ENCODE data around the gene ITSN2. TPM values are rescaled to one million over a fixed set of nuclear protein-coding genes. Genes with fewer than 3 reads are reported as not detected.
"Not testable (repeated sequence)": the region's sequence is repeated elsewhere in the genome, so short reads cannot be mapped to it uniquely, and the experiment has no call there.

Gene ITSN2
- total and polyA plus RNA-seq, 9 donors, result 15.6 to 23.7 (median 17.1) TPM

- H3K27me3 ChIP-seq (ENCODE audit: control insufficient read depth, insufficient read depth, low read length); H3K9me3 ChIP-seq (replicated peaks; ENCODE audit: control insufficient read depth, low read depth, low read length); DNase-seq; H3K4me1 ChIP-seq (ENCODE audit: control insufficient read depth, insufficient read depth, low read length); H3K4me3 ChIP-seq (ENCODE audit: low read length); H3K36me3 ChIP-seq (ENCODE audit: control insufficient read depth, insufficient read depth, low read length); H3K27ac ChIP-seq (ENCODE audit: low read length): not testable (repeated sequence)
- WGBS (ENCODE audit: insufficient coverage), result 100% methylated on average over 2 of the region's 9 CpGs
Measured at GRCh38 chr2:24339098-24339497, 21.2 kb downstream of the ITSN2 start.

- H3K4me1 ChIP-seq (ENCODE audit: control insufficient read depth, insufficient read depth, low read length), result no peaks in the 10 kb centered on the region
- no peaks in the 10 kb centered on the region for H3K9me3 ChIP-seq (replicated peaks; ENCODE audit: control insufficient read depth, low read depth, low read length)
Measured at GRCh38 chr2:24337890-24338289, 22.4 kb downstream of the ITSN2 start.

GRCh38 chr2:24336811-24337210, 23.5 kb downstream of the ITSN2 start:
- no peak for DNase-seq
- no CpG with 5 or more reads among the region's 4 CpGs for WGBS (ENCODE audit: insufficient coverage)
- Histone ChIP-seq H3K36me3 (ENCODE audit: control insufficient read depth, insufficient read depth, low read length) (no peaks in the 10 kb centered on the region), H3K4me3 (ENCODE audit: low read length) (no peak overlapping the region), H3K27me3 (ENCODE audit: control insufficient read depth, insufficient read depth, low read length) (no peaks in the 10 kb centered on the region), H3K9me3 (replicated peaks; ENCODE audit: control insufficient read depth, low read depth, low read length) (no peaks in the 10 kb centered on the region), H3K4me1 (ENCODE audit: control insufficient read depth, insufficient read depth, low read length) (no peaks in the 10 kb centered on the region), H3K27ac (ENCODE audit: low read length) (no peak overlapping the region)

More at GRCh38 chr2:24337890-24338289, 22.4 kb downstream of the ITSN2 start:
- DNase-seq, result no peak
- no peaks in the 10 kb centered on the region for H3K36me3 ChIP-seq (ENCODE audit: control insufficient read depth, insufficient read depth, low read length)
- WGBS (ENCODE audit: insufficient coverage), result 78% methylated on average over 1 of the region's 1 CpG
- H3K27ac ChIP-seq (ENCODE audit: low read length), result no peak overlapping the region
- H3K4me3 ChIP-seq (ENCODE audit: low read length), result no peak overlapping the region
- H3K27me3 ChIP-seq (ENCODE audit: control insufficient read depth, insufficient read depth, low read length), result no peaks in the 10 kb centered on the region

GRCh38 chr2:24334245-24334633, 26.1 kb downstream of the ITSN2 start:
- WGBS (ENCODE audit: insufficient coverage), result 100% methylated on average over 1 of the region's 9 CpGs
- H3K27ac ChIP-seq (ENCODE audit: low read length), result no peak overlapping the region
- no peaks in the 10 kb centered on the region for H3K4me1 ChIP-seq (ENCODE audit: control insufficient read depth, insufficient read depth, low read length)

GRCh38 chr2:24332791-24333540, 27.4 kb downstream of the ITSN2 start:
- WGBS (ENCODE audit: insufficient coverage), result no CpG with 5 or more reads among the region's 2 CpGs
- DNase-seq, result peak; percentile 33
- no peaks in the 10 kb centered on the region for H3K4me1 ChIP-seq (ENCODE audit: control insufficient read depth, insufficient read depth, low read length)
- no peaks in the 10 kb centered on the region for H3K36me3 ChIP-seq (ENCODE audit: control insufficient read depth, insufficient read depth, low read length)
- H3K27ac ChIP-seq (ENCODE audit: low read length), result no peak overlapping the region
- H3K27me3 ChIP-seq (ENCODE audit: control insufficient read depth, insufficient read depth, low read length), result no peaks in the 10 kb centered on the region
- H3K4me3 ChIP-seq (ENCODE audit: low read length), result no peak overlapping the region
- no peaks in the 10 kb centered on the region for H3K9me3 ChIP-seq (replicated peaks; ENCODE audit: control insufficient read depth, low read depth, low read length)

More at GRCh38 chr2:24334245-24334633, 26.1 kb downstream of the ITSN2 start:
- no peaks in the 10 kb centered on the region for H3K27me3 ChIP-seq (ENCODE audit: control insufficient read depth, insufficient read depth, low read length)
- H3K9me3 ChIP-seq (replicated peaks; ENCODE audit: control insufficient read depth, low read depth, low read length), result no peaks in the 10 kb centered on the region
- DNase-seq, result no peak
- H3K4me3 ChIP-seq (ENCODE audit: low read length), result no peak overlapping the region
- H3K36me3 ChIP-seq (ENCODE audit: control insufficient read depth, insufficient read depth, low read length), result no peaks in the 10 kb centered on the region

- Histone ChIP-seq H3K4me1 (ENCODE audit: control insufficient read depth, insufficient read depth, low read length) (no peaks in the 10 kb centered on the region), H3K27ac (ENCODE audit: low read length) (no peak overlapping the region), H3K36me3 (ENCODE audit: control insufficient read depth, insufficient read depth, low read length) (no peaks in the 10 kb centered on the region), H3K4me3 (ENCODE audit: low read length) (no peak overlapping the region), H3K27me3 (ENCODE audit: control insufficient read depth, insufficient read depth, low read length) (no peaks in the 10 kb centered on the region), H3K9me3 (replicated peaks; ENCODE audit: control insufficient read depth, low read depth, low read length) (no peaks in the 10 kb centered on the region)
- DNase-seq, result no peak
- 86% methylated on average over 6 of the region's 11 CpGs for WGBS (ENCODE audit: insufficient coverage)
Measured at GRCh38 chr2:24330161-24330560, 30.2 kb downstream of the ITSN2 start.

- Histone ChIP-seq H3K4me1 (ENCODE audit: control insufficient read depth, insufficient read depth, low read length) (no peaks in the 10 kb centered on the region), H3K36me3 (ENCODE audit: control insufficient read depth, insufficient read depth, low read length) (no peaks in the 10 kb centered on the region), H3K27me3 (ENCODE audit: control insufficient read depth, insufficient read depth, low read length) (no peaks in the 10 kb centered on the region), H3K9me3 (replicated peaks; ENCODE audit: control insufficient read depth, low read depth, low read length) (no peaks in the 10 kb centered on the region), H3K4me3 (ENCODE audit: low read length) (no peak overlapping the region), H3K27ac (ENCODE audit: low read length) (no peak overlapping the region)
- DNase-seq, result peak; percentile 51
- no CpG with 5 or more reads among the region's 2 CpGs for WGBS (ENCODE audit: insufficient coverage)
Measured at GRCh38 chr2:24329700-24330099, 30.6 kb downstream of the ITSN2 start.

GRCh38 chr2:24328010-24328409, 32.3 kb downstream of the ITSN2 start:
- no peaks in the 10 kb centered on the region for H3K9me3 ChIP-seq (replicated peaks; ENCODE audit: control insufficient read depth, low read depth, low read length)
- no peak overlapping the region for H3K4me3 ChIP-seq (ENCODE audit: low read length)
- peaks cover 2% of the 10 kb centered on the region for H3K36me3 ChIP-seq (ENCODE audit: control insufficient read depth, insufficient read depth, low read length)
- no peaks in the 10 kb centered on the region for H3K4me1 ChIP-seq (ENCODE audit: control insufficient read depth, insufficient read depth, low read length)
- peak; percentile 37 for DNase-seq
- H3K27ac ChIP-seq (ENCODE audit: low read length), result peak overlapping the region; percentile 13
- H3K27me3 ChIP-seq (ENCODE audit: control insufficient read depth, insufficient read depth, low read length), result no peaks in the 10 kb centered on the region
- WGBS (ENCODE audit: insufficient coverage), result no CpG with 5 or more reads among the region's 3 CpGs

GRCh38 chr2:24317491-24317920, 42.8 kb downstream of the ITSN2 start:
- peak; percentile 27 for DNase-seq
- no peaks in the 10 kb centered on the region for H3K27me3 ChIP-seq (ENCODE audit: control insufficient read depth, insufficient read depth, low read length)
- H3K9me3 ChIP-seq (replicated peaks; ENCODE audit: control insufficient read depth, low read depth, low read length), result no peaks in the 10 kb centered on the region
- no peaks in the 10 kb centered on the region for H3K4me1 ChIP-seq (ENCODE audit: control insufficient read depth, insufficient read depth, low read length)
- H3K4me3 ChIP-seq (ENCODE audit: low read length), result no peak overlapping the region
- no peak overlapping the region for H3K27ac ChIP-seq (ENCODE audit: low read length)
- peaks cover 5% of the 10 kb centered on the region for H3K36me3 ChIP-seq (ENCODE audit: control insufficient read depth, insufficient read depth, low read length)

GRCh38 chr2:24315669-24316068, 44.7 kb downstream of the ITSN2 start:
- H3K36me3 ChIP-seq (ENCODE audit: control insufficient read depth, insufficient read depth, low read length), result peaks cover 5% of the 10 kb centered on the region
- no peaks in the 10 kb centered on the region for H3K9me3 ChIP-seq (replicated peaks; ENCODE audit: control insufficient read depth, low read depth, low read length)
- WGBS (ENCODE audit: insufficient coverage), result no CpG with 5 or more reads among the region's 3 CpGs
- no peaks in the 10 kb centered on the region for H3K4me1 ChIP-seq (ENCODE audit: control insufficient read depth, insufficient read depth, low read length)
- no peaks in the 10 kb centered on the region for H3K27me3 ChIP-seq (ENCODE audit: control insufficient read depth, insufficient read depth, low read length)
- DNase-seq, result no peak
- H3K4me3 ChIP-seq (ENCODE audit: low read length), result no peak overlapping the region
- H3K27ac ChIP-seq (ENCODE audit: low read length), result no peak overlapping the region
